GM12891 (cell line): ENCODE results near the gene PIP5K1B.

ENCODE experiments used
- POLR2A ChIP-seq: IDR thresholded peaks from 2 replicates; pipeline ENCODE4 v1.6.1; 2011; ENCODE audit warnings: low read depth, low read length, control low read depth
- POLR2AphosphoS5 ChIP-seq: IDR thresholded peaks from 2 replicates; pipeline ENCODE4 v1.6.1; 2011; ENCODE audit warnings: low read depth, low read length, control low read depth

DNA sequence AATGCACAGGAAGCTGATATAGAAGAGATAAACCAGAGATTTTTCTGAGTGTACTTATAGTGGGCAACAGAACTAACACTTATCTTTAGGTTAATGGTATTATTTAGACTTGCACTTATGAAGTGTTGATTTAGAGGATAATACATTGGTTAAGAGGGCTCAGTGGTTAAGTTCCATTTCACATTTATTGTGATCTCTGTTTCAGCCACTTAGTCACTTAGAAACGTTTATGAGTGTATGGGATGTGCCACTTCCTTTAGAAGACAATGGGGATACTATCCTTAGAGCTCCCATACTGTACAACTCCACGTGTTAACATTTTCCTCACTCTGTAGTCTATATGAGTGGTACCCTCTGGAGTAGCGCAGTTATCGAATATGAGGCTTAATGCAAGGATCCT lies 57.5 kb downstream of the PIP5K1B start:
- TF ChIP-seq POLR2AphosphoS5 (no peak), POLR2A (no peak)
